Suprapubic skin (tissue), 4 donors: Measurements from ENCODE around the gene CMTM1. TPM values are rescaled to one million over a fixed set of nuclear protein-coding genes. Genes with fewer than 3 reads are reported as not detected.
A peak's percentile ranks its signal among the peaks of the same experiment; 100 is the strongest.

Experiments used
- DNase-seq, 2 donors: peaks; one replicate each; pipeline ENCODE4 v3.0.0-alpha.2; 2019; ENCODE audit warnings: low spot score in 2 of 2
- H3K27ac ChIP-seq: fragments of 200-600 bp; sonication (generic); one replicate; pipeline ENCODE4 v1.5.1; 2019
- H3K27me3 ChIP-seq: fragments of 200-600 bp; sonication (generic); one replicate; pipeline ENCODE4 v1.5.1; 2019
- H3K36me3 ChIP-seq: fragments of 200-600 bp; sonication (generic); one replicate; pipeline ENCODE4 v1.5.1; 2019
- H3K4me1 ChIP-seq: fragments of 200-600 bp; sonication (generic); one replicate; pipeline ENCODE4 v1.5.1; 2019
- H3K4me3 ChIP-seq: fragments of 200-600 bp; sonication (generic); one replicate; pipeline ENCODE4 v1.5.1; 2019; ENCODE audit warnings: mild to moderate bottlenecking
- H3K9me3 ChIP-seq: fragments of 200-600 bp; sonication (generic); one replicate; pipeline ENCODE4 v1.5.1; 2019
- EP300 ChIP-seq: sonication (generic); formaldehyde crosslinking; IDR thresholded peaks from one replicate; pipeline ENCODE4 v1.6.1; 2017; ENCODE audit warnings: antibody characterized with exemption
- POLR2A ChIP-seq, 2 donors: fragments of 450-650 bp; IDR thresholded peaks; one replicate each; pipeline ENCODE4 v1.6.1; 2017; ENCODE audit warnings: antibody characterized with exemption in 2 of 2, mild to moderate bottlenecking in 2 of 2, moderate library complexity in 2 of 2
- POLR2AphosphoS5 ChIP-seq, 3 donors: sonication (generic); formaldehyde crosslinking; IDR thresholded peaks; one replicate each; pipeline ENCODE4 v1.6.1; 2017; ENCODE audit warnings: antibody characterized with exemption in 3 of 3
- WGBS: methylation state at CpG from one replicate; pipeline ENCODE4 v1.1.5; 2018; 5-methylcytosine and 5-hydroxymethylcytosine counted together
- total RNA-seq, 4 donors: library from RNA; depleted of rRNA; stranded (reverse); fragments of >200 nt; gene quantifications; one replicate each; pipeline ENCODE4 v1.1.0, GENCODE V29; 2016
- TF ChIP-seq, protein P1 (sequence below), 2 donors: fragments of 200-600 bp in 1 of 2; fragments of 450-650 bp in 1 of 2; sonication (generic) in 1 of 2; IDR thresholded peaks; one replicate each; pipeline ENCODE4 v1.5.1; 2016 to 2019; ENCODE audit warnings: antibody characterized with exemption in 2 of 2, mild to moderate bottlenecking in 1 of 2, moderate library complexity in 1 of 2

Gene CMTM1
- total RNA-seq, 4 donors from 2014 or later: 0.97 to 1.6 (median 1.5) TPM

DNA sequence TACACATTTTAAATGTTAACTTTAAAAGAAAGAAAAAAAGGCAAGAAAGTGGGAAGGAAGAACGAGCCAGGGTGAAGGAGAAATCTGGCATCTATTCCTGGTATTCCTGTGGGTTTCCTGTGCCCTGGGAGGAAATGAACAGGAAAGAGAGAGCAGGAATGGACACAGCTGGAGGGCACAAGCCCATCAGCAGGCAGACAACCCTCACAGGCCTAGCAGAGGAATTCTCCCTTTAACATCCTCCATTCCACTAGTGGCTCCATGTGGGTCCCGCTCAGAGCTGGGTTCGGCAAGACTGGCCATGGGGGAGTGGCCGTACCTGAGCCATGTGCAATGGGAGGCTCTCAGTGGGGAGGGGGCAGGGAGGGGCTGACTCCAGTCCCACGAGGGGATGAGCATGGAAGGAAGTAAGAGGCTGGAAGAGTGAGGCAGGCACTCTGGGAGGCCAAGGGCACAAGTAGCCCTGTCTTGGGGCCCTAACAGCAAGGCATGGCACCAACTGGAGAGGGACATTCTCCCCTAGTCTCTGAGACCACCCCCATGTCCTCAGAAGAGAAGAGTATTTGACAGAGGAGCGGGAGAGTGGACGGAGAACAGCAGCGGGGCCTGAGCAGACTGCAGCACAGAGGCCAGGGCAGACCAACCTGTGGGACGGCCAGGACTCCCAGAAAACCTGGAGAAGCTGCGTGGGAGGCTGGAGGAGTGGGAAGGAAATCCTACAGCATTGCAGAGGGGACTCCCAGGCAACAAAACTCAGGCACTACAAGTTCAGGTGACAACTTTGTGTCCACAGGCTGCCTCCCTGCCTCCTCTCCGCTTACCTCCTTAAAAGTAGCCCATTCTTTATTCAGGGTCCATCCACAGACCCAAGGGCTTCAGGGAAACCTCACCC is 46.5 kb upstream of the CMTM1 start:
- Histone ChIP-seq H3K4me1 (peaks cover 77% of the 10 kb centered on the region), H3K36me3 (peaks cover 4% of the 10 kb centered on the region), H3K9me3 (no peaks in the 10 kb centered on the region), H3K4me3 (no peak overlapping the region), H3K27ac (peak overlapping the region; percentile 78), H3K27me3 (no peaks in the 10 kb centered on the region)
- TF ChIP-seq POLR2A (IDR thresholded peaks at IDR 0.05) (no peak), EP300 (no peak), POLR2AphosphoS5 (IDR thresholded peaks at IDR 0.05) (no peak)
- TF ChIP-seq, protein P1, sequence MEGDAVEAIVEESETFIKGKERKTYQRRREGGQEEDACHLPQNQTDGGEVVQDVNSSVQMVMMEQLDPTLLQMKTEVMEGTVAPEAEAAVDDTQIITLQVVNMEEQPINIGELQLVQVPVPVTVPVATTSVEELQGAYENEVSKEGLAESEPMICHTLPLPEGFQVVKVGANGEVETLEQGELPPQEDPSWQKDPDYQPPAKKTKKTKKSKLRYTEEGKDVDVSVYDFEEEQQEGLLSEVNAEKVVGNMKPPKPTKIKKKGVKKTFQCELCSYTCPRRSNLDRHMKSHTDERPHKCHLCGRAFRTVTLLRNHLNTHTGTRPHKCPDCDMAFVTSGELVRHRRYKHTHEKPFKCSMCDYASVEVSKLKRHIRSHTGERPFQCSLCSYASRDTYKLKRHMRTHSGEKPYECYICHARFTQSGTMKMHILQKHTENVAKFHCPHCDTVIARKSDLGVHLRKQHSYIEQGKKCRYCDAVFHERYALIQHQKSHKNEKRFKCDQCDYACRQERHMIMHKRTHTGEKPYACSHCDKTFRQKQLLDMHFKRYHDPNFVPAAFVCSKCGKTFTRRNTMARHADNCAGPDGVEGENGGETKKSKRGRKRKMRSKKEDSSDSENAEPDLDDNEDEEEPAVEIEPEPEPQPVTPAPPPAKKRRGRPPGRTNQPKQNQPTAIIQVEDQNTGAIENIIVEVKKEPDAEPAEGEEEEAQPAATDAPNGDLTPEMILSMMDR (IDR thresholded peaks at IDR 0.05): no peak
- WGBS: 84% methylated on average over 11 of the region's 11 CpGs
- no peak for DNase-seq

DNA sequence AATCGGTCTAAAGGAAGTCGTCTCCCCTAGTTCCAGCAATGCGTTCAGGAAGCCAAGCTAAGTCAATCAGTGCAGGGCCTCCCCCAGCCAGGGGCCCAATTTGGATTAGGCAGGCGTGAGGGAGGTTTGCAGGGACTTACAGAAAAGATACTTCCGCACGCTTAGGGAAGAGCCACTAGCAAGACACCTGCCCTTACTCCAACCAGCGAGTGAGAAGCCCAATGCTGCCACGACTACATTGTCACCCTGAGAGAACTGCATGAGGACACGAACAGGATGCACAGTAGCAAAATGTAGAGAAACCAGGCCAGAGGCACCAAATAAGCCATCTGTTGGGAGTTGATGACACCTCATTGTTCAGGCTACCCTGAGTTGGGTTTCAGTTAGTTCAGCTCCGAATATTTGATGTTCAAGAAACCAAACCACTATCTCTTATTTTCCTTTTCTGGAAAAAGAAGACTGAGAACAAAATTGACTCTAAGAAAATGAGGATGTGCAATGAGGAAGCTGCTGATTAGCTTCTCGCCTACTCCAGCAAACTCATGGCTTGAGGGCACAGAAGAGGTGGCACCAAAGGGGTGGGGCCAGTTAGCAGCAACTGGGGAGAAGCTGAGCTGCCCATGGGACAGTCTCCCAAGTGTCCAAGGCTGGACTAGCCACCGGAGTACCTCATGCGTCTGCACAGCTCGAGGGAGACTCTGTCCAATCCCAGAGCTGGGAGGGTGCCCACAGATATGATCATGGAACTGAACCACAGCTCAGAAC is 45.7 kb upstream of the CMTM1 start:
- WGBS: 70% methylated on average over 14 of the region's 14 CpGs
- no peak for DNase-seq
- Histone ChIP-seq H3K9me3 (no peaks in the 10 kb centered on the region), H3K4me3 (no peak overlapping the region), H3K27ac (peak overlapping the region; percentile 78), H3K27me3 (no peaks in the 10 kb centered on the region), H3K4me1 (peaks cover 77% of the 10 kb centered on the region), H3K36me3 (peaks cover 4% of the 10 kb centered on the region)
- peak in 1 of 2 donors; percentile 12 for TF ChIP-seq POLR2A (IDR thresholded peaks at IDR 0.05)
- no peak for TF ChIP-seq EP300
- TF ChIP-seq, protein P1 (IDR thresholded peaks at IDR 0.05): no peak

DNA sequence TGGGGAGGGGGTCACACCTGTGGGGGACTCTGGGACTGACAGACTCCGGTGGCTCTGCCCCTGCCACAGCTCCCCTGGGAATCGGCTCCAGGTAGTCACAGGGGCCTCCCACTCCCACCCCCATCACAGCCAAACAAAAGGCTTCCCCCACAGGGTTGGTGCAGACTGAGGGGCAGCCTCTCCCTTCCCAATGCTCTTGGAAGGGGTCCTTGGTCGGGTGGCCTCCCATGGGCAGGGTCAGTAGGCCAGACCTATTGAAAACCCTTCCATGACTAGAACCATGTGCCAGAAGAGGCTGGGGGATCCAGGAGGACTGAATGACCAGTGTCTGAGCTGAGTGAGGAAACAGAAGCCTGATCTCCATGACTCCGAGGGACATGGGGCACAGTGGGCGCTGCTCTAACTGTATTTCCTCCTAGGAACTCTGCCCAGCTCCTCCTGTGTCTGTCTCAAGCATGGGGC is 45.0 kb upstream of the CMTM1 start:
- DNase-seq: no peak
- Histone ChIP-seq H3K4me1 (peaks cover 71% of the 10 kb centered on the region), H3K9me3 (no peaks in the 10 kb centered on the region), H3K4me3 (no peak overlapping the region), H3K27me3 (no peaks in the 10 kb centered on the region), H3K36me3 (peaks cover 10% of the 10 kb centered on the region), H3K27ac (peak overlapping the region; percentile 69)
- 88% methylated on average over 3 of the region's 5 CpGs for WGBS
- TF ChIP-seq POLR2A (IDR thresholded peaks at IDR 0.05) (no peak), POLR2AphosphoS5 (IDR thresholded peaks at IDR 0.05) (no peak), EP300 (no peak)
- TF ChIP-seq, protein P1 (IDR thresholded peaks at IDR 0.05): no peak

DNA sequence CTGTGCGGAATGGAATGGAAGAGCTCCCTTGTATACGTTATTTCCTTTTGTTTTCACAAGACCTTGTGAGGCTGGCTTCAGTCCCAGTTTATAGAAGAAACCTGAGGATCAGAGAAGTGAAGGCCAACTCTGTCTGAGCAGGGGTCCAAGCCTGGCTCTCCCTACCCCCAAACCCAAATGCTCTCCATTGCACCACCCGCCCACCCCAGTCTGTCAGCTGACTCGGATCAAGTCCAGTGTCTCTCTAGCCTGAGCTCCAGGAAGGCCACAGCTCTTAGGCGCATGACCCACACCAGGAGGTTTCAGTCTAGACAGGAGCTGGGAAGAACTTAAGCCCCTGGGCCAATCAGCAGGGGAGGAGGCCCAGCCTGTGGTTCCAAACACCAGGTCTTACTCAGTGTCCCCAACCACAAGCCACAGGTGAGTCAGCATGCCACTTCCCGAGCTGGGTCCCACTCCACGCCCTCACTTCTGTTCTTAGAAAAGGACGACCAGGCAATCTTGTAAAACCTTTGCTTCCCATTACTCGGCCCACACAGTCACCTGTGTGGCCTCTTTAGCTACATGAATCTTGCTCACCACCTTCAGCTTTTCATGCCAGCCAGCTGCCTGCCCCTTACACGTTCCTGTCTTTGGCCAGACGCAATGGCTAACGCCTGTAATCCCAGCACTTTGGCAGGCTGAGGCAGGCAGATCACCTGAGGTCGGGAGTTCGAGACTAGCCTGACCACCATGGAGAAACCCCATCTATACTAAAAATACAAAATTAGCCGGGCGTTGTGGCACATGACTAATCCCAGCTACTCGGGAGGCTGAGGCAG is 44.1 kb upstream of the CMTM1 start:
- Histone ChIP-seq H3K4me3 (no peak overlapping the region), H3K4me1 (peaks cover 63% of the 10 kb centered on the region), H3K27ac (peak overlapping the region; percentile 69), H3K27me3 (no peaks in the 10 kb centered on the region), H3K9me3 (no peaks in the 10 kb centered on the region), H3K36me3 (peaks cover 14% of the 10 kb centered on the region)
- no peak for DNase-seq
- TF ChIP-seq POLR2AphosphoS5 (IDR thresholded peaks at IDR 0.05) (no peak), EP300 (no peak), POLR2A (IDR thresholded peaks at IDR 0.05) (no peak)
- TF ChIP-seq, protein P1 (IDR thresholded peaks at IDR 0.05): no peak
- 75% methylated on average over 17 of the region's 17 CpGs for WGBS
